GM23248 (cell line): ENCODE data around the gene ARHGEF1. TPM values are rescaled to one million over a fixed set of nuclear protein-coding genes. Genes with fewer than 3 reads are reported as not detected.
A peak's percentile ranks its signal among the peaks of the same experiment; 100 is the strongest.
"Not testable (repeated sequence)": the region's sequence is repeated elsewhere in the genome, so short reads cannot be mapped to it uniquely, and the experiment has no call there.

Experiments used
- DNase-seq: peaks from one replicate; pipeline ENCODE4 v3.0.0-alpha.2; 2015
- H2AFZ ChIP-seq: fragments of 200-600 bp; sonication (generic); 2 replicates; pipeline ENCODE4 v1.6.1; 2016; ENCODE audit warnings: antibody characterized with exemption
- H3F3A ChIP-seq: fragments of 200-600 bp; sonication (generic); 2 replicates; pipeline ENCODE4 v1.6.1; 2016; ENCODE audit warnings: mild to moderate bottlenecking, antibody characterized with exemption, mixed run types; ENCODE audit not compliant: insufficient read depth
- H3K27ac ChIP-seq: fragments of 200-600 bp; sonication (generic); 2 replicates; pipeline ENCODE4 v1.5.1; 2016; ENCODE audit warnings: mild to moderate bottlenecking
- H3K27me3 ChIP-seq: fragments of 200-600 bp; sonication (generic); replicated peaks from 2 replicates; pipeline ENCODE4 v1.6.1; 2016; ENCODE audit warnings: mild to moderate bottlenecking; ENCODE audit not compliant: insufficient read depth
- H3K36me3 ChIP-seq: fragments of 200-600 bp; sonication (generic); 2 replicates; pipeline ENCODE4 v1.6.1; 2016; ENCODE audit warnings: low read depth, mild to moderate bottlenecking
- H3K4me1 ChIP-seq: fragments of 200-600 bp; sonication (generic); 2 replicates; pipeline ENCODE4 v1.6.1; 2016; ENCODE audit warnings: mild to moderate bottlenecking; ENCODE audit not compliant: insufficient read depth
- H3K4me2 ChIP-seq: fragments of 200-600 bp; sonication (generic); one replicate; pipeline ENCODE4 v1.6.1; 2016; ENCODE audit warnings: mild to moderate bottlenecking; ENCODE audit not compliant: unreplicated experiment
- H3K4me3 ChIP-seq: fragments of 200-600 bp; sonication (generic); 2 replicates; pipeline ENCODE4 v1.5.1; 2016; ENCODE audit warnings: mild to moderate bottlenecking
- H3K79me2 ChIP-seq: fragments of 200-600 bp; sonication (generic); 2 replicates; pipeline ENCODE4 v1.6.1; 2016; ENCODE audit warnings: mild to moderate bottlenecking; ENCODE audit not compliant: insufficient read depth
- H3K9ac ChIP-seq: fragments of 200-600 bp; sonication (generic); 2 replicates; pipeline ENCODE4 v1.6.1; 2016; ENCODE audit warnings: mild to moderate bottlenecking
- H3K9me2 ChIP-seq: fragments of 200-600 bp; sonication (generic); 2 replicates; pipeline ENCODE4 v1.6.1; 2016; ENCODE audit warnings: mixed run types, mild to moderate bottlenecking, moderate library complexity; ENCODE audit not compliant: insufficient read depth
- H3K9me3 ChIP-seq: fragments of 200-600 bp; sonication (generic); one replicate; pipeline ENCODE4 v1.6.1; 2017; ENCODE audit warnings: low read depth
- H4K20me1 ChIP-seq: fragments of 200-600 bp; sonication (generic); 2 replicates; pipeline ENCODE4 v1.6.0; 2016; ENCODE audit not compliant: insufficient read depth
- EZH2 ChIP-seq: fragments of 200-600 bp; sonication (generic); IDR thresholded peaks from 2 replicates; pipeline ENCODE4 v1.6.1; 2018; ENCODE audit warnings: antibody characterized with exemption, mild to moderate bottlenecking; ENCODE audit not compliant: insufficient read depth, poor library complexity, severe bottlenecking
- EZH2phosphoT487 ChIP-seq: fragments of 200-600 bp; sonication (generic); IDR thresholded peaks from 2 replicates; pipeline ENCODE4 v1.6.1; 2018; ENCODE audit warnings: antibody characterized with exemption, moderate library complexity, mild to moderate bottlenecking, low read depth; ENCODE audit not compliant: insufficient read depth
- WGBS, 2 experiments: methylation state at CpG; one replicate each; pipeline ENCODE4 v1.1.6; 2015 to 2017; ENCODE audit warnings: low lambda C conversion rate in 2 of 2, low coverage in 1 of 2; ENCODE audit errors: missing lambda C conversion rate in 2 of 2; 5-methylcytosine and 5-hydroxymethylcytosine counted together
- in situ Hi-C: fragments of 300-500 bp; cut with MboI; formaldehyde crosslinking; loops from 2 replicates; pipeline ENCODE4 v1.15.0; 2020
- polyA plus RNA-seq: library from polyadenylated mRNA; unstranded; fragments of >200 nt; fragmentation: Nextera tagmentation; extraction: Ambion mirVana; gene quantifications from 2 replicates; pipeline ENCODE4 v1.2.1, GENCODE V29; 2016
- total RNA-seq: library from RNA; depleted of rRNA; stranded (reverse); fragments of >200 nt; shearing (Covaris generic); gene quantifications from 2 replicates; pipeline ENCODE4 v1.2.3, GENCODE V29; 2014

The ARHGEF1 gene
- total and polyA plus RNA-seq, 2 experiments from 2014 or later, result 46.2 to 49.6 TPM

DNA sequence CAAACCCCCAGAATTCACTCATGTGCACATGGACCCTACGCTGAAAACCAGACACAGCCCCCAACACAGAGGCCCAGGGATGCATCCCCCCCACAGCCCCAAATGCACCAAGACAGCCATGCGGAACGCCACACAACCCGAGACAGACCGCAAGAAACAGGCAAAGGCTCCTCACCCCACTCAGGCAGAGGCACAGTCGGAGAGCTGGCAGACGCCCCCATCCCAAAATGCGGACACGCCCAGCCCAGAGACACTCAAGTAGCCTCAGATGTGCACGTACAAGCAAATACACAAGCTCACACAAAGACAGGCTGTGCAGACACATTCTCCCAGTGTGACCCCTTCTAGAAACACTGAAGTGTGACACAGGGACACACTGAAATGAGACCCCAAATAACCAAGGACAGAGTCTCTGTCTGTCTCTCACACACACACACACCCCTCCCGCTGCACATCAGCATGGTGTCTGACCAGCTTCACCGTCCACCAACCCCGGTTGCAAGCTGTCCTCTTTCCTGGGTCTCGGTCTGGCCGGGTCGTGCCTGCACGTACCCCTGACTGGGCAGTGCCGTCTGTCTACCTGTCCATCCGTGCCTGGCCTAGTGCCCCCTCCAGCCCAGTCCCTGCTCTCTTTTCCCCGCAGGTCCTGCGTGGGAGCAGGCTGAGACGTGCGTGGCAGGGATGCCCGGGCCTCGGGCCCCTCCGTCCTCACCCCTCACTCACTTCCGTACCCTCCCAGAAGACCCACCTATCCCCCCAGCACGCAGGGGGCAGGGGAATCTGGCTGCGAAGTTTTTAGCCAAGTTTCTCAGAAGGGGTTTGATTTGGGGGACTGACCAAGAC, 29.1 kb downstream of the ARHGEF1 start:
- no peaks in the 10 kb centered on the region for H3K4me1 ChIP-seq
- no peak overlapping the region for H3K27ac ChIP-seq
- no peaks in the 10 kb centered on the region for H3K9me2 ChIP-seq
- H3K9ac ChIP-seq, result no peak overlapping the region
- no peaks in the 10 kb centered on the region for H3K79me2 ChIP-seq
- no peak overlapping the region for H2AFZ ChIP-seq
- H3K4me2 ChIP-seq, result no peak overlapping the region
- peaks cover 47% of the 10 kb centered on the region for H3K27me3 ChIP-seq
- no peaks in the 10 kb centered on the region for H3F3A ChIP-seq
- no peaks in the 10 kb centered on the region for H4K20me1 ChIP-seq
- H3K36me3 ChIP-seq, result no peaks in the 10 kb centered on the region
- DNase-seq, result no peak
- 5 to 8% methylated on average over 29 of the region's 29 CpGs for WGBS, 2 experiments
- TF ChIP-seq EZH2 (peak; percentile 98), EZH2phosphoT487 (peak; percentile 33; the same call in 1 of the 2 replicates)
- in situ Hi-C loops, result no loop called here
- no peak overlapping the region for H3K4me3 ChIP-seq
- no peaks in the 10 kb centered on the region for H3K9me3 ChIP-seq

DNA sequence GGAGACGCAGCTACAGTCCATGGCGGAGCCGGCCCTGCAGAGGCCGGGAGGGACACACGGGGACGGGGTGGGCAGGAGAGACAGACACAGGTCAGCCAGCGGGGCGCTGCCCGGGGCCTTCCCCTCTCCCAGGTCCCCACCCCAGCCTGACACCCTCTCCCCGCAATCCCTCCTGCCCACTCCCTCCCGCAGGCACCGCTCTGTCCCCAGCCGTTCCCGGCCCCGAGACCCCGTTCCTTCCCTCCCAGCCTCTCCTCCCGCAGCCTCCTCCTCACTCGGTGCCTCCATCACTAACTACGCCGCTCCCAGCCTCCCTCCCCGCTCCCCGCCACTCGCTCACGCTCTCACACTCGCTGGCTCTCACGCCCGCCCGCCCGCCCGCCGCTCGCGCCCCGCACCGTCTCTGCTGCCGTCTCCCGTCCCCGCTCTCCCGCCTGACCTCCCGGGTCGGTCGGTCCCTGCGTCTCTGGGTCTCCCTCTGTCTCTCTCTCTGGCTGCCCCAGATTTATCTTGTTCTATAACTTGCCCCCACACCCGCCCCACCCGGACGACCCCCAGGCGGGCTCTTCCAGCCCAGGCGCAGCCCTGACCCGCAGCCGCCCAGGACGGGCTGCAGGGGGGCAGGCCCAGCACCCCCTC, 30.0 kb downstream of the ARHGEF1 start:
- no peak overlapping the region for H3K4me3 ChIP-seq
- no peak overlapping the region for H2AFZ ChIP-seq
- 0 to 2% methylated on average over 11 to 47 of the region's 51 CpGs for WGBS, 2 experiments
- H3K27me3 ChIP-seq, result peaks cover 49% of the 10 kb centered on the region
- TF ChIP-seq EZH2phosphoT487, result no peak
- no peak for TF ChIP-seq EZH2
- H3K4me1 ChIP-seq, result no peaks in the 10 kb centered on the region
- no peaks in the 10 kb centered on the region for H3K9me3 ChIP-seq
- no peak overlapping the region for H3K9ac ChIP-seq
- H4K20me1 ChIP-seq, result no peaks in the 10 kb centered on the region
- no peaks in the 10 kb centered on the region for H3K9me2 ChIP-seq
- no peaks in the 10 kb centered on the region for H3K79me2 ChIP-seq
- peak; percentile 52 for DNase-seq
- no peak overlapping the region for H3K27ac ChIP-seq
- no peak overlapping the region for H3K4me2 ChIP-seq
- in situ Hi-C loops, result no loop called here
- no peaks in the 10 kb centered on the region for H3F3A ChIP-seq
- H3K36me3 ChIP-seq, result no peaks in the 10 kb centered on the region

- in situ Hi-C loops, result no loop called here
- no peak overlapping the region for H3K4me3 ChIP-seq
- no peaks in the 10 kb centered on the region for H3F3A ChIP-seq
- H3K9me2 ChIP-seq, result no peaks in the 10 kb centered on the region
- no peak overlapping the region for H2AFZ ChIP-seq
- TF ChIP-seq EZH2 (peak; percentile 91), EZH2phosphoT487 (0 out of 2 replicates have a peak, but pooled peaks have one; percentile 36)
- H3K27me3 ChIP-seq, result peaks cover 49% of the 10 kb centered on the region
- no peak overlapping the region for H3K4me2 ChIP-seq
- no peak for DNase-seq
- no peaks in the 10 kb centered on the region for H4K20me1 ChIP-seq
- no peak overlapping the region for H3K27ac ChIP-seq
- no peaks in the 10 kb centered on the region for H3K79me2 ChIP-seq
- H3K9me3 ChIP-seq, result no peaks in the 10 kb centered on the region
- H3K36me3 ChIP-seq, result no peaks in the 10 kb centered on the region
- no peaks in the 10 kb centered on the region for H3K4me1 ChIP-seq
- H3K9ac ChIP-seq, result no peak overlapping the region
- WGBS, 2 experiments, result 4 to 5% methylated on average over 7 to 21 of the region's 21 CpGs
These were observed 30.8 kb downstream of the ARHGEF1 start for GRCh38 chr19:41913538-41914423.

- H3F3A ChIP-seq, H4K20me1 ChIP-seq, H3K9me3 ChIP-seq, H3K36me3 ChIP-seq, DNase-seq, H3K4me1 ChIP-seq, in situ Hi-C loops, H3K4me2 ChIP-seq, H3K9ac ChIP-seq, H3K4me3 ChIP-seq, H3K9me2 ChIP-seq, H2AFZ ChIP-seq, H3K79me2 ChIP-seq, H3K27ac ChIP-seq: not testable (repeated sequence)
- WGBS, 2 experiments, result 0% methylated on average over 1 to 4 of the region's 5 CpGs
- H3K27me3 ChIP-seq, result peaks cover 49% of the 10 kb centered on the region
These were observed 31.4 kb downstream of the ARHGEF1 start for GRCh38 chr19:41914424-41914834.
